K562 (cell line): Measurements from ENCODE around the gene SNX30. TPM values are rescaled to one million over a fixed set of nuclear protein-coding genes. Genes with fewer than 3 reads are reported as not detected.

ENCODE experiments used
- CAMTA2 ChIP-seq: fragments of 250-450 bp; sonication (Bioruptor Pico); conservative IDR thresholded peaks from 2 replicates; pipeline ENCODE4 v1.5.1; 2022
- CREB1 ChIP-seq, 2 experiments: sonication (generic) in 1 of 2; formaldehyde crosslinking in 1 of 2; IDR thresholded peaks; 2 replicates each; pipeline versions ENCODE4 v1.6.1 to v1.8.0; 2012 to 2022; ENCODE audit warnings: inconsistent platforms in 1 of 2, mild to moderate bottlenecking in 1 of 2, missing genetic modification reagents in 1 of 2, moderate library complexity in 1 of 2
- ELF4 ChIP-seq: fragments of 450-650 bp; formaldehyde crosslinking; IDR thresholded peaks from 2 replicates; pipeline ENCODE4 v1.4.0; 2022; ENCODE audit warnings: missing genetic modification characterization
- HDAC3 ChIP-seq: fragments of 450-650 bp; IDR thresholded peaks from 2 replicates; pipeline ENCODE4 v1.6.1; 2018; ENCODE audit warnings: borderline replicate concordance, mild to moderate bottlenecking, moderate library complexity; ENCODE audit not compliant: partially characterized antibody
- HDAC8 ChIP-seq: fragments of 450-650 bp; IDR thresholded peaks from 2 replicates; pipeline ENCODE4 v1.6.1; 2016; ENCODE audit warnings: mild to moderate bottlenecking, missing genetic modification characterization, moderate library complexity, missing compliant biosample characterization
- MTA3 ChIP-seq: fragments of 450-650 bp; formaldehyde crosslinking; IDR thresholded peaks from 2 replicates; pipeline ENCODE4 v1.6.1; 2017; ENCODE audit warnings: mild to moderate bottlenecking, borderline replicate concordance
- MXI1 ChIP-seq: IDR thresholded peaks from 2 replicates; pipeline ENCODE4 v1.6.1; 2011; ENCODE audit warnings: low read depth, mild to moderate bottlenecking, improper control_type of control experiment, low read length
- NCOA1 ChIP-seq: fragments of 450-650 bp; IDR thresholded peaks from 2 replicates; pipeline ENCODE4 v1.6.1; 2016; ENCODE audit warnings: low read depth
- NRF1 ChIP-seq, 2 experiments: fragments of 450-650 bp; IDR thresholded peaks in 1 of 2; conservative IDR thresholded peaks in 1 of 2; 2 replicates each; pipeline ENCODE4 v1.6.1; 2014; ENCODE audit warnings: mild to moderate bottlenecking in 2 of 2
- PTRF ChIP-seq: fragments of 450-650 bp; IDR thresholded peaks from 2 replicates; pipeline ENCODE4 v1.6.1; 2016; ENCODE audit warnings: mild to moderate bottlenecking, missing genetic modification characterization, missing compliant biosample characterization
- RAD21 ChIP-seq, 2 experiments: fragments of 250-450 bp in 1 of 2; fragments of 450-650 bp in 1 of 2; sonication (Bioruptor Pico) in 1 of 2; formaldehyde crosslinking in 1 of 2; IDR thresholded peaks in 1 of 2; conservative IDR thresholded peaks in 1 of 2; 2 replicates each; pipeline versions ENCODE4 v1.4.0 to v1.8.0; 2020 to 2022; ENCODE audit warnings: mild to moderate bottlenecking in 2 of 2, moderate library complexity in 1 of 2
- RBM34 ChIP-seq: fragments of 200-400 bp; formaldehyde crosslinking; IDR thresholded peaks from 2 replicates; pipeline ENCODE4 v1.6.1; 2018; ENCODE audit warnings: low read length, borderline replicate concordance; ENCODE audit not compliant: insufficient read depth
- polyA plus RNA-seq, 8 experiments: library from polyadenylated mRNA; depleted of rRNA in 4 of 8; stranded (reverse) in 5 of 8; unstranded in 3 of 8; fragments of >200 nt; fragmentation: Nextera tagmentation in 2 of 8; fragmentation: Illumina TruSeq in 1 of 8; extraction: Ambion mirVana in 2 of 8; extraction: Trizol in 1 of 8; gene quantifications; 2 replicates each; pipeline versions ENCODE4 v1.2.1 to v1.2.3, GENCODE V29; 2011 to 2014; ENCODE audit warnings: inconsistent platforms in 1 of 8, missing spikeins in 1 of 8
- total RNA-seq, 7 experiments: library from RNA; depleted of rRNA in 6 of 7; stranded (reverse); fragments of >200 nt in 6 of 7; fragmentation: Illumina TruSeq in 2 of 7; extraction: Trizol in 2 of 7; gene quantifications; 2 replicates each; pipeline versions ENCODE4 v1.2.1 to v1.2.3, GENCODE V29; 2011 to 2021; ENCODE audit warnings: low replicate concordance in 1 of 7
- TF ChIP-seq, protein P1 (sequence below): fragments of 450-650 bp; formaldehyde crosslinking; IDR thresholded peaks from 2 replicates; pipeline ENCODE4 v1.4.0; 2020; ENCODE audit warnings: mild to moderate bottlenecking, moderate library complexity
- TF ChIP-seq, protein P2 (sequence below): fragments of 200-400 bp; formaldehyde crosslinking; IDR thresholded peaks from 2 replicates; pipeline ENCODE4 v1.6.1; 2017; ENCODE audit warnings: mild to moderate bottlenecking, low read depth, low read length, moderate library complexity
- TF ChIP-seq, protein P3 (sequence below), 2 experiments: fragments of 450-650 bp; formaldehyde crosslinking in 1 of 2; IDR thresholded peaks; 2 replicates each; pipeline versions ENCODE4 v1.4.0 to v1.6.1; 2014 to 2020; ENCODE audit warnings: mild to moderate bottlenecking in 2 of 2, borderline replicate concordance in 1 of 2, low read depth in 1 of 2

The SNX30 gene
- total and polyA plus RNA-seq, 9 of the 15 experiments (the other 6 are each of a cell fraction or from before 2014, with no cell fraction given) = 0.76 to 5.9 (median 3.3) TPM

DNA sequence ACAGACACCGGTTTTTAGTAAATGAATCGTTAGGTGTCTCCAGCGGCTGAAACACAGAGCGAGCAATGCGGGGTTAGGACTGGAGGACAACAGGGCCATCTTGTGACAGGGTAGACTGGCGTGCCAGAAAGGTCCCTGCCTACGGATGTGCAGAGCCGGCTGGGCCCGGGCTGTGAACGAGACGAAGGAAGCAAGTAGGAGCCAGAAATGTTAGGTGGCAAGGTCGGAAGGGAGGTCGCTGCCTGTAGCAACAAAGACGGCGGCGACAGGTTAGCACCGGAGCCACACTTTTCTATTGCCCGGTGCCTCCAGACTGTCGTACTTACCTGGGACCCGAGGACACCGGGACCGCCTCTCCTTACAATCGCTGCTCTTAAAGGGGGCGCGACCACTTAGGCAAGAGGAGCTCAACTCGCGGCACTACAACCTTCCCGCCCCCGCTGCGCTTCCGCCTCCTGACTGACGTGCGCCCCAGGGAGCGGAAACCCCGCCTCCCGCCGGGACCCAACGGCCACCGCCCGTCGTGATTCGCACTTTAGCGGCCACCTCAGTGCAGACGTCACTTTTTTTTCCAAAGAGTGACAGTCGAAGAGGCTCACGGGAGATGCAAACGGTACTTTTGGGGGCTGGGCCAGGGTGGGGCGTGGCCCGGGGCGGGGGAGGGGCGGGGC is 32.8 kb upstream of the SNX30 start, which contains the start of gene INIP (continued):
- TF ChIP-seq RAD21 (CRISPR knock-in tag; conservative IDR thresholded peaks at IDR 0.05 in 1 of 2, IDR thresholded peaks at IDR 0.05 in 1 of 2) = peak; percentile 30 to 52
- no peak for TF ChIP-seq CAMTA2 (CRISPR knock-in tag)
- peak; percentile 66 to 74 for TF ChIP-seq NRF1 (conservative IDR thresholded peaks at IDR 0.05 in 1 of 2, IDR thresholded peaks at IDR 0.05 in 1 of 2)
- TF ChIP-seq, protein P1, sequence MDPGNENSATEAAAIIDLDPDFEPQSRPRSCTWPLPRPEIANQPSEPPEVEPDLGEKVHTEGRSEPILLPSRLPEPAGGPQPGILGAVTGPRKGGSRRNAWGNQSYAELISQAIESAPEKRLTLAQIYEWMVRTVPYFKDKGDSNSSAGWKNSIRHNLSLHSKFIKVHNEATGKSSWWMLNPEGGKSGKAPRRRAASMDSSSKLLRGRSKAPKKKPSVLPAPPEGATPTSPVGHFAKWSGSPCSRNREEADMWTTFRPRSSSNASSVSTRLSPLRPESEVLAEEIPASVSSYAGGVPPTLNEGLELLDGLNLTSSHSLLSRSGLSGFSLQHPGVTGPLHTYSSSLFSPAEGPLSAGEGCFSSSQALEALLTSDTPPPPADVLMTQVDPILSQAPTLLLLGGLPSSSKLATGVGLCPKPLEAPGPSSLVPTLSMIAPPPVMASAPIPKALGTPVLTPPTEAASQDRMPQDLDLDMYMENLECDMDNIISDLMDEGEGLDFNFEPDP (CRISPR knock-in tag) = no peak
- peak; percentile 56; the same call in 1 of the 2 replicates for TF ChIP-seq NCOA1
- no peak for TF ChIP-seq RBM34
- TF ChIP-seq ELF4 = peak; percentile 73; the same call in 1 of the 2 replicates
- TF ChIP-seq MTA3 = peak; percentile 53; the same call in 1 of the 2 replicates
- TF ChIP-seq, protein P2, sequence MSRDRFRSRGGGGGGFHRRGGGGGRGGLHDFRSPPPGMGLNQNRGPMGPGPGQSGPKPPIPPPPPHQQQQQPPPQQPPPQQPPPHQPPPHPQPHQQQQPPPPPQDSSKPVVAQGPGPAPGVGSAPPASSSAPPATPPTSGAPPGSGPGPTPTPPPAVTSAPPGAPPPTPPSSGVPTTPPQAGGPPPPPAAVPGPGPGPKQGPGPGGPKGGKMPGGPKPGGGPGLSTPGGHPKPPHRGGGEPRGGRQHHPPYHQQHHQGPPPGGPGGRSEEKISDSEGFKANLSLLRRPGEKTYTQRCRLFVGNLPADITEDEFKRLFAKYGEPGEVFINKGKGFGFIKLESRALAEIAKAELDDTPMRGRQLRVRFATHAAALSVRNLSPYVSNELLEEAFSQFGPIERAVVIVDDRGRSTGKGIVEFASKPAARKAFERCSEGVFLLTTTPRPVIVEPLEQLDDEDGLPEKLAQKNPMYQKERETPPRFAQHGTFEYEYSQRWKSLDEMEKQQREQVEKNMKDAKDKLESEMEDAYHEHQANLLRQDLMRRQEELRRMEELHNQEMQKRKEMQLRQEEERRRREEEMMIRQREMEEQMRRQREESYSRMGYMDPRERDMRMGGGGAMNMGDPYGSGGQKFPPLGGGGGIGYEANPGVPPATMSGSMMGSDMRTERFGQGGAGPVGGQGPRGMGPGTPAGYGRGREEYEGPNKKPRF = no peak
- no peak for TF ChIP-seq PTRF (tag)
- TF ChIP-seq MXI1 = peak; percentile 23; the same call in 1 of the 2 replicates
- peak; percentile 87 for TF ChIP-seq CREB1 (IDR thresholded peaks at IDR 0.05)
- peak; percentile 83 for TF ChIP-seq CREB1 (CRISPR knock-in tag; IDR thresholded peaks at IDR 0.05)
- TF ChIP-seq HDAC8 = no peak
- no peak for TF ChIP-seq HDAC3
- TF ChIP-seq, protein P3, sequence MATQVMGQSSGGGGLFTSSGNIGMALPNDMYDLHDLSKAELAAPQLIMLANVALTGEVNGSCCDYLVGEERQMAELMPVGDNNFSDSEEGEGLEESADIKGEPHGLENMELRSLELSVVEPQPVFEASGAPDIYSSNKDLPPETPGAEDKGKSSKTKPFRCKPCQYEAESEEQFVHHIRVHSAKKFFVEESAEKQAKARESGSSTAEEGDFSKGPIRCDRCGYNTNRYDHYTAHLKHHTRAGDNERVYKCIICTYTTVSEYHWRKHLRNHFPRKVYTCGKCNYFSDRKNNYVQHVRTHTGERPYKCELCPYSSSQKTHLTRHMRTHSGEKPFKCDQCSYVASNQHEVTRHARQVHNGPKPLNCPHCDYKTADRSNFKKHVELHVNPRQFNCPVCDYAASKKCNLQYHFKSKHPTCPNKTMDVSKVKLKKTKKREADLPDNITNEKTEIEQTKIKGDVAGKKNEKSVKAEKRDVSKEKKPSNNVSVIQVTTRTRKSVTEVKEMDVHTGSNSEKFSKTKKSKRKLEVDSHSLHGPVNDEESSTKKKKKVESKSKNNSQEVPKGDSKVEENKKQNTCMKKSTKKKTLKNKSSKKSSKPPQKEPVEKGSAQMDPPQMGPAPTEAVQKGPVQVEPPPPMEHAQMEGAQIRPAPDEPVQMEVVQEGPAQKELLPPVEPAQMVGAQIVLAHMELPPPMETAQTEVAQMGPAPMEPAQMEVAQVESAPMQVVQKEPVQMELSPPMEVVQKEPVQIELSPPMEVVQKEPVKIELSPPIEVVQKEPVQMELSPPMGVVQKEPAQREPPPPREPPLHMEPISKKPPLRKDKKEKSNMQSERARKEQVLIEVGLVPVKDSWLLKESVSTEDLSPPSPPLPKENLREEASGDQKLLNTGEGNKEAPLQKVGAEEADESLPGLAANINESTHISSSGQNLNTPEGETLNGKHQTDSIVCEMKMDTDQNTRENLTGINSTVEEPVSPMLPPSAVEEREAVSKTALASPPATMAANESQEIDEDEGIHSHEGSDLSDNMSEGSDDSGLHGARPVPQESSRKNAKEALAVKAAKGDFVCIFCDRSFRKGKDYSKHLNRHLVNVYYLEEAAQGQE (IDR thresholded peaks at IDR 0.05; ENCODE audit: borderline replicate concordance) = peak; percentile 47
- TF ChIP-seq, protein P3 (CRISPR knock-in tag; IDR thresholded peaks at IDR 0.05; ENCODE audit: low read depth) = peak; percentile 45; the same call in 1 of the 2 replicates
